Esophagus squamous epithelium (tissue), 4 donors: ENCODE results near the gene RCAN2.

ENCODE experiments used
- POLR2A ChIP-seq, 4 donors: fragments of 450-650 bp; IDR thresholded peaks; one replicate each; pipeline ENCODE4 v1.6.1; 2017; ENCODE audit warnings: antibody characterized with exemption in 4 of 4, mild to moderate bottlenecking in 4 of 4, moderate library complexity in 3 of 4
- TF ChIP-seq, protein P1 (sequence below), 6 experiments: fragments of 450-650 bp in 4 of 6; fragments of 200-600 bp in 2 of 6; sonication (generic) in 2 of 6; IDR thresholded peaks; one replicate each; pipeline ENCODE4 v1.5.1; 2016 to 2019; ENCODE audit warnings: antibody characterized with exemption in 6 of 6, mild to moderate bottlenecking in 4 of 6, moderate library complexity in 4 of 6

GRCh38 chr6:46456297-46456696 lies 35.0 kb downstream of the RCAN2 start:
- no peak for TF ChIP-seq POLR2A (IDR thresholded peaks at IDR 0.05)
- TF ChIP-seq, protein P1, sequence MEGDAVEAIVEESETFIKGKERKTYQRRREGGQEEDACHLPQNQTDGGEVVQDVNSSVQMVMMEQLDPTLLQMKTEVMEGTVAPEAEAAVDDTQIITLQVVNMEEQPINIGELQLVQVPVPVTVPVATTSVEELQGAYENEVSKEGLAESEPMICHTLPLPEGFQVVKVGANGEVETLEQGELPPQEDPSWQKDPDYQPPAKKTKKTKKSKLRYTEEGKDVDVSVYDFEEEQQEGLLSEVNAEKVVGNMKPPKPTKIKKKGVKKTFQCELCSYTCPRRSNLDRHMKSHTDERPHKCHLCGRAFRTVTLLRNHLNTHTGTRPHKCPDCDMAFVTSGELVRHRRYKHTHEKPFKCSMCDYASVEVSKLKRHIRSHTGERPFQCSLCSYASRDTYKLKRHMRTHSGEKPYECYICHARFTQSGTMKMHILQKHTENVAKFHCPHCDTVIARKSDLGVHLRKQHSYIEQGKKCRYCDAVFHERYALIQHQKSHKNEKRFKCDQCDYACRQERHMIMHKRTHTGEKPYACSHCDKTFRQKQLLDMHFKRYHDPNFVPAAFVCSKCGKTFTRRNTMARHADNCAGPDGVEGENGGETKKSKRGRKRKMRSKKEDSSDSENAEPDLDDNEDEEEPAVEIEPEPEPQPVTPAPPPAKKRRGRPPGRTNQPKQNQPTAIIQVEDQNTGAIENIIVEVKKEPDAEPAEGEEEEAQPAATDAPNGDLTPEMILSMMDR (IDR thresholded peaks at IDR 0.05): no peak
